HCT116 (cell line): ENCODE measurements around the gene SLC13A3. TPM values are rescaled to one million over a fixed set of nuclear protein-coding genes. Genes with fewer than 3 reads are reported as not detected.

Experiments
- ATAC-seq: fragments of 200-7000 bp; cut with Tn5 transposase; 2 replicates; pipeline ENCODE4 v1.9.1; 2020; ENCODE audit warnings: mild to moderate bottlenecking, moderate library complexity
- BruUV-seq: library from RNA; stranded (reverse); fragments of 400-500 nt; replicated peaks from 2 replicates; lab custom pipeline; 2021; lab: Mats Ljungman, UMichigan
- CTCF ChIA-PET: fragments of 300-600 bp; sonication (Branson Sonifier 250); formaldehyde crosslinking; loops from one replicate; lab custom pipeline; 2021; ENCODE audit warnings: antibody characterized with exemption; lab: Charles Lee
- POLR2A ChIA-PET: fragments of 300-600, 350-600 bp; sonication (Branson Sonifier 250); formaldehyde crosslinking; loops from one replicate; lab custom pipeline; 2021; ENCODE audit warnings: antibody characterized with exemption; lab: Charles Lee
- RAD21 ChIA-PET, 2 experiments: fragments of 300-600 bp; sonication (Branson Sonifier 250); formaldehyde crosslinking; loops; one replicate each; lab custom pipeline; 2023; ENCODE audit warnings: low total read pairs in 2 of 2; ENCODE audit not compliant: uncharacterized antibody in 2 of 2, unreplicated experiment in 2 of 2, low non-redundant PET in 1 of 2; lab: Charles Lee
- DNase-seq: peaks from one replicate; pipeline ENCODE4 v3.0.0-alpha.2; 2010; ENCODE audit warnings: low read depth, low spot score
- H2AFZ ChIP-seq: fragments of 200-600 bp; shearing (Covaris generic), sonication (generic); 2 replicates; pipeline ENCODE4 v1.6.1; 2017; ENCODE audit warnings: low read depth, mixed run types, mixed read lengths, antibody characterized with exemption, low read length; ENCODE audit not compliant: poor library complexity, severe bottlenecking
- H3K27ac ChIP-seq: 2 replicates; pipeline ENCODE4 v1.5.1; 2012; ENCODE audit warnings: low read depth, low read length
- H3K27me3 ChIP-seq: fragments of 200-600 bp; sonication (generic); 2 replicates; pipeline ENCODE4 v1.6.1; 2016; ENCODE audit warnings: mixed run types, low read length, mixed read lengths; ENCODE audit not compliant: insufficient read depth
- H3K36me3 ChIP-seq, 2 experiments: fragments of 200-500 bp in 1 of 2; fragments of 200-600 bp in 1 of 2; sonication (Bioruptor generic) in 1 of 2; sonication (generic) in 1 of 2; 2 replicates each; pipeline versions ENCODE4 v1.5.1 to v1.6.1; 2014 to 2016; ENCODE audit warnings: low read length in 2 of 2, inconsistent platforms in 1 of 2, mixed read lengths in 1 of 2, mixed run types in 1 of 2; ENCODE audit not compliant: insufficient read depth in 2 of 2, control insufficient read depth in 1 of 2
- H3K4me1 ChIP-seq, 2 experiments: fragments of 200-600 bp in 1 of 2; sonication (generic) in 1 of 2; 2 replicates each; pipeline versions ENCODE4 v1.5.1 to v1.6.1; 2012 to 2017; ENCODE audit warnings: low read length in 2 of 2, inconsistent platforms in 1 of 2, mild to moderate bottlenecking in 1 of 2, mixed read lengths in 1 of 2, mixed run types in 1 of 2, moderate library complexity in 1 of 2; ENCODE audit not compliant: insufficient read depth in 2 of 2, control insufficient read depth in 1 of 2
- H3K4me2 ChIP-seq: fragments of 200-600 bp; sonication (generic); 2 replicates; pipeline ENCODE4 v1.6.1; 2017; ENCODE audit warnings: mixed run types, low read length, mixed read lengths
- H3K4me3 ChIP-seq, 2 experiments: fragments of 200-600 bp in 1 of 2; sonication (generic) in 1 of 2; replicated peaks in 1 of 2; 2 replicates each; pipeline ENCODE4 v1.5.1; 2011 to 2016; ENCODE audit warnings: low read length in 2 of 2, control low read depth in 1 of 2, low read depth in 1 of 2, mild to moderate bottlenecking in 1 of 2, mixed read lengths in 1 of 2, mixed run types in 1 of 2
- H3K79me2 ChIP-seq: fragments of 200-600 bp; sonication (generic); 2 replicates; pipeline ENCODE4 v1.6.1; 2017; ENCODE audit warnings: mild to moderate bottlenecking, mixed run types, low read length, moderate library complexity, mixed read lengths; ENCODE audit not compliant: insufficient read depth
- H3K9ac ChIP-seq: fragments of 200-600 bp; sonication (generic); 2 replicates; pipeline ENCODE4 v1.6.1; 2016; ENCODE audit warnings: low read length, mixed read lengths
- H3K9me2 ChIP-seq: fragments of 200-600 bp; sonication (generic), shearing (Covaris generic); 2 replicates; pipeline ENCODE4 v1.6.1; 2017; ENCODE audit warnings: mixed run types, mild to moderate bottlenecking, moderate library complexity; ENCODE audit not compliant: insufficient read depth
- H3K9me3 ChIP-seq, 2 experiments: fragments of 200-500 bp in 1 of 2; fragments of 200-600 bp in 1 of 2; sonication (Bioruptor generic) in 1 of 2; sonication (generic) in 1 of 2; 2 replicates each; pipeline ENCODE4 v1.6.1; 2014 to 2017; ENCODE audit warnings: low read length in 2 of 2, mixed read lengths in 2 of 2, inconsistent platforms in 1 of 2, low read depth in 1 of 2, mild to moderate bottlenecking in 1 of 2, mixed run types in 1 of 2, moderate library complexity in 1 of 2; ENCODE audit not compliant: control insufficient read depth in 1 of 2, insufficient read depth in 1 of 2
- H4K20me1 ChIP-seq: fragments of 200-600 bp; sonication (generic), shearing (Covaris generic); 2 replicates; pipeline ENCODE4 v1.6.1; 2017; ENCODE audit warnings: mixed run types, mild to moderate bottlenecking, moderate library complexity; ENCODE audit not compliant: insufficient read depth
- CBX3 ChIP-seq: IDR thresholded peaks from 2 replicates; pipeline ENCODE4 v1.6.1; 2012; ENCODE audit warnings: low read depth
- EGR1 ChIP-seq: IDR thresholded peaks from 2 replicates; pipeline ENCODE4 v1.6.1; 2012; ENCODE audit warnings: low read depth
- ELF1 ChIP-seq: IDR thresholded peaks from 2 replicates; pipeline ENCODE4 v1.6.1; 2012; ENCODE audit warnings: low read depth, borderline replicate concordance
- EZH2phosphoT487 ChIP-seq: fragments of 200-600 bp; IDR thresholded peaks from 2 replicates; pipeline ENCODE4 v1.6.1; 2018; ENCODE audit warnings: antibody characterized with exemption, borderline replicate concordance
- JUND ChIP-seq: IDR thresholded peaks from 2 replicates; pipeline ENCODE4 v1.6.1; 2012
- POLR2A ChIP-seq: IDR thresholded peaks from 2 replicates; pipeline ENCODE4 v1.7.0; 2011; ENCODE audit warnings: borderline replicate concordance; ENCODE audit not compliant: insufficient read depth, insufficient read length; ENCODE audit errors: extremely low read depth
- POLR2AphosphoS5 ChIP-seq: IDR thresholded peaks from 2 replicates; pipeline ENCODE4 v1.6.1; 2011; ENCODE audit warnings: mild to moderate bottlenecking, low read depth, low read length, moderate library complexity
- SRF ChIP-seq: IDR thresholded peaks from 2 replicates; pipeline ENCODE4 v1.6.1; 2012; ENCODE audit warnings: low read depth
- YY1 ChIP-seq: IDR thresholded peaks from 2 replicates; pipeline ENCODE4 v1.6.1; 2011; ENCODE audit warnings: low read length, low read depth, moderate library complexity, mild to moderate bottlenecking; ENCODE audit not compliant: insufficient replicate concordance; ENCODE audit errors: extremely low read depth
- ZFX ChIP-seq: fragments of 450-650 bp; IDR thresholded peaks from 2 replicates; pipeline ENCODE4 v1.6.1; 2017
- intact Hi-C: fragments of 100-400 bp; cut with micrococcal nuclease; formaldehyde crosslinking; loops from 2 replicates; pipeline ENCODE4 v1.10.0; 2022
- total RNA-seq: library from RNA; stranded (reverse); gene quantifications from one replicate; pipeline ENCODE4 v1.2.1, GENCODE V29; 2021; ENCODE audit not compliant: unreplicated experiment
- TF ChIP-seq, protein P1 (sequence below): IDR thresholded peaks from 2 replicates; pipeline ENCODE4 v1.6.1; 2011; ENCODE audit warnings: mild to moderate bottlenecking, low read length, moderate library complexity; ENCODE audit not compliant: insufficient replicate concordance; ENCODE audit errors: extremely low read depth
- TF ChIP-seq, protein P2 (sequence below): IDR thresholded peaks from 2 replicates; pipeline ENCODE4 v1.6.1; 2012
- TF ChIP-seq, protein P3 (sequence below): IDR thresholded peaks from 2 replicates; pipeline ENCODE4 v1.6.1; 2012; ENCODE audit warnings: low read depth

SLC13A3 gene
- total RNA-seq, 1 experiment from 2014 or later: not detected

DNA sequence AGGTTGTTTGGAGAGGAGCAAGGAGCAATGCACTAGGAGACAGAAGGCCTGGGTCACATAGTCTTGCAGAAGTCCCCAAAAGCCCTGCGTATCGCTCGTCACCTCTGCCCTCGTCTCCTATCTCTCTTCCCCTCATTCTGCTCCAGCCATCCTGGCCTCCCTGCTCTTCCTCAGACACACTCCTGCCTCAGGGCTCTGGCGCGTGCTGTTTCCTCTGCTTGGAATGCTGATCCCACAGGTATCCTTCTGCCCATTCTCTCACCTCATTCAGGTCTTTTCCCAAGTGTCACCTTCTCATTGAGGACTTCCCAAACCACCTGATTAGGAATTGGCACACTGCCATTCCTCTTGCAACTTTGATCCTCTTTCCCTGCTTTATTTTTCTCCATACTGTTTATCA lies 49.2 kb upstream of the SLC13A3 start:
- Histone ChIP-seq H3K27me3 (no peaks in the 10 kb centered on the region), H2AFZ (no peak overlapping the region), H3K4me2 (no peak overlapping the region), H3K27ac (no peak overlapping the region), H3K4me1 (peaks cover 5 to 16% of the 10 kb centered on the region in 2 experiments; a peak in 3 of 4 replicates), H3K36me3 (no peaks in the 10 kb centered on the region), H3K9me2 (no peaks in the 10 kb centered on the region), H4K20me1 (no peaks in the 10 kb centered on the region), H3K9me3 (no peaks in the 10 kb centered on the region), H3K79me2 (no peaks in the 10 kb centered on the region), H3K9ac (no peak overlapping the region)
- intact Hi-C loops: no loop called here
- DNase-seq (no peak), ATAC-seq (no peak)
- ChIA-PET RAD21 (no interaction called here), CTCF (interaction anchor here (2.0 kb wide), 1 partner anchor 11 kb away, joined by 6 read pairs; the partner anchor contains the start of gene TP53RK), POLR2A (no interaction called here)
- TF ChIP-seq, protein P1, sequence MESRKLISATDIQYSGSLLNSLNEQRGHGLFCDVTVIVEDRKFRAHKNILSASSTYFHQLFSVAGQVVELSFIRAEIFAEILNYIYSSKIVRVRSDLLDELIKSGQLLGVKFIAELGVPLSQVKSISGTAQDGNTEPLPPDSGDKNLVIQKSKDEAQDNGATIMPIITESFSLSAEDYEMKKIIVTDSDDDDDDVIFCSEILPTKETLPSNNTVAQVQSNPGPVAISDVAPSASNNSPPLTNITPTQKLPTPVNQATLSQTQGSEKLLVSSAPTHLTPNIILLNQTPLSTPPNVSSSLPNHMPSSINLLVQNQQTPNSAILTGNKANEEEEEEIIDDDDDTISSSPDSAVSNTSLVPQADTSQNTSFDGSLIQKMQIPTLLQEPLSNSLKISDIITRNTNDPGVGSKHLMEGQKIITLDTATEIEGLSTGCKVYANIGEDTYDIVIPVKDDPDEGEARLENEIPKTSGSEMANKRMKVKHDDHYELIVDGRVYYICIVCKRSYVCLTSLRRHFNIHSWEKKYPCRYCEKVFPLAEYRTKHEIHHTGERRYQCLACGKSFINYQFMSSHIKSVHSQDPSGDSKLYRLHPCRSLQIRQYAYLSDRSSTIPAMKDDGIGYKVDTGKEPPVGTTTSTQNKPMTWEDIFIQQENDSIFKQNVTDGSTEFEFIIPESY: no peak
- TF ChIP-seq YY1 (no peak), ELF1 (no peak), CBX3 (no peak), JUND (no peak), ZFX (no peak), EGR1 (no peak), POLR2A (no peak), POLR2AphosphoS5 (no peak), EZH2phosphoT487 (no peak), SRF (no peak)
- TF ChIP-seq, protein P2, sequence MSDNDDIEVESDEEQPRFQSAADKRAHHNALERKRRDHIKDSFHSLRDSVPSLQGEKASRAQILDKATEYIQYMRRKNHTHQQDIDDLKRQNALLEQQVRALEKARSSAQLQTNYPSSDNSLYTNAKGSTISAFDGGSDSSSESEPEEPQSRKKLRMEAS: no peak
- TF ChIP-seq, protein P3, sequence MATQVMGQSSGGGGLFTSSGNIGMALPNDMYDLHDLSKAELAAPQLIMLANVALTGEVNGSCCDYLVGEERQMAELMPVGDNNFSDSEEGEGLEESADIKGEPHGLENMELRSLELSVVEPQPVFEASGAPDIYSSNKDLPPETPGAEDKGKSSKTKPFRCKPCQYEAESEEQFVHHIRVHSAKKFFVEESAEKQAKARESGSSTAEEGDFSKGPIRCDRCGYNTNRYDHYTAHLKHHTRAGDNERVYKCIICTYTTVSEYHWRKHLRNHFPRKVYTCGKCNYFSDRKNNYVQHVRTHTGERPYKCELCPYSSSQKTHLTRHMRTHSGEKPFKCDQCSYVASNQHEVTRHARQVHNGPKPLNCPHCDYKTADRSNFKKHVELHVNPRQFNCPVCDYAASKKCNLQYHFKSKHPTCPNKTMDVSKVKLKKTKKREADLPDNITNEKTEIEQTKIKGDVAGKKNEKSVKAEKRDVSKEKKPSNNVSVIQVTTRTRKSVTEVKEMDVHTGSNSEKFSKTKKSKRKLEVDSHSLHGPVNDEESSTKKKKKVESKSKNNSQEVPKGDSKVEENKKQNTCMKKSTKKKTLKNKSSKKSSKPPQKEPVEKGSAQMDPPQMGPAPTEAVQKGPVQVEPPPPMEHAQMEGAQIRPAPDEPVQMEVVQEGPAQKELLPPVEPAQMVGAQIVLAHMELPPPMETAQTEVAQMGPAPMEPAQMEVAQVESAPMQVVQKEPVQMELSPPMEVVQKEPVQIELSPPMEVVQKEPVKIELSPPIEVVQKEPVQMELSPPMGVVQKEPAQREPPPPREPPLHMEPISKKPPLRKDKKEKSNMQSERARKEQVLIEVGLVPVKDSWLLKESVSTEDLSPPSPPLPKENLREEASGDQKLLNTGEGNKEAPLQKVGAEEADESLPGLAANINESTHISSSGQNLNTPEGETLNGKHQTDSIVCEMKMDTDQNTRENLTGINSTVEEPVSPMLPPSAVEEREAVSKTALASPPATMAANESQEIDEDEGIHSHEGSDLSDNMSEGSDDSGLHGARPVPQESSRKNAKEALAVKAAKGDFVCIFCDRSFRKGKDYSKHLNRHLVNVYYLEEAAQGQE: no peak
- TF ChIP-seq, all 23 proteins: peak for 0
- BruUV-seq: no TSS peak
- no peak overlapping the region for H3K4me3 ChIP-seq
